AG04449 (cell line): Measurements from ENCODE around the gene ORM1.

Experiments
- CTCF ChIA-PET: fragments of 350-600 bp; formaldehyde crosslinking; extraction: SDS; loops from one replicate; lab custom pipeline; 2021; ENCODE audit warnings: antibody characterized with exemption; lab: Yijun Ruan, JAX
- POLR2A ChIA-PET: fragments of 400-600, 350-600 bp; formaldehyde crosslinking; extraction: SDS; loops from one replicate; lab custom pipeline; 2020; ENCODE audit warnings: antibody characterized with exemption, inconsistent platforms; lab: Yijun Ruan, JAX
- DNase-seq: peaks from one replicate; pipeline ENCODE4 v3.0.0-alpha.2; 2010; ENCODE audit warnings: low read depth, low spot score
- H3K4me3 ChIP-seq: 2 replicates; pipeline ENCODE4 v1.5.1; 2011; ENCODE audit warnings: low read depth, mild to moderate bottlenecking, control low read depth, low read length
- CTCF ChIP-seq: IDR thresholded peaks from one replicate; pipeline ENCODE4 v1.5.1; 2011; ENCODE audit warnings: mild to moderate bottlenecking, moderate library complexity, low read length, control low read depth, inconsistent platforms; ENCODE audit not compliant: insufficient read depth; ENCODE audit errors: missing control alignments

The ORM1 gene

GRCh38 chr9:114302727-114303126, 20.2 kb upstream of the ORM1 start:
- no peak overlapping the region for H3K4me3 ChIP-seq
- CTCF ChIA-PET = no interaction called here
- no peak for DNase-seq
- no peak for TF ChIP-seq CTCF
- POLR2A ChIA-PET = no interaction called here

DNA sequence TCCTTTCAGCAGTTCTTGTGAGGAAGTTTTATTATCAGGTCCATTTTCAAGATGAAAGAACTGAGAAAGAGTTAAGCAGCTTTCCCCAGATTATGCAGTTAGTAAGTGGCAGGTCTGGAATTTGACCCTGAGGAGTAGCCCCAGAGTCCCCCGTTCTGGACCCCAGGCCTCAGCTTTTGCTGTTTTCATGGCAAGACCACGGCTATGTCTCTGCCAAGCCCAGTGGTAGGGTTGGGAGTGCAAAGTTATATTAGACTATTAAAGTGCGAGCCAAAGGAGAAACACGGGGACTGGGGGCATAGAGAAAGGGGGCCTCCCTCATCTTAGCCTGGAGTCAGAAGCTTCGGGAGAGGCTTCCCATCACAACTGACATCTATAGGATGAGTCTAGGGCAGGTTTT, 19.3 kb upstream of the ORM1 start:
- POLR2A ChIA-PET = no interaction called here
- no peak overlapping the region for H3K4me3 ChIP-seq
- CTCF ChIA-PET = interaction anchor here (1.3 to 2.2 kb wide), 3 partner anchors 148 to 159 kb away, joined by 3 to 10 read pairs (median 3); partner anchors contain the start of gene COL27A1
- TF ChIP-seq CTCF = no peak
- DNase-seq = no peak

GRCh38 chr9:114303977-114304376, 18.9 kb upstream of the ORM1 start:
- POLR2A ChIA-PET = no interaction called here

DNA sequence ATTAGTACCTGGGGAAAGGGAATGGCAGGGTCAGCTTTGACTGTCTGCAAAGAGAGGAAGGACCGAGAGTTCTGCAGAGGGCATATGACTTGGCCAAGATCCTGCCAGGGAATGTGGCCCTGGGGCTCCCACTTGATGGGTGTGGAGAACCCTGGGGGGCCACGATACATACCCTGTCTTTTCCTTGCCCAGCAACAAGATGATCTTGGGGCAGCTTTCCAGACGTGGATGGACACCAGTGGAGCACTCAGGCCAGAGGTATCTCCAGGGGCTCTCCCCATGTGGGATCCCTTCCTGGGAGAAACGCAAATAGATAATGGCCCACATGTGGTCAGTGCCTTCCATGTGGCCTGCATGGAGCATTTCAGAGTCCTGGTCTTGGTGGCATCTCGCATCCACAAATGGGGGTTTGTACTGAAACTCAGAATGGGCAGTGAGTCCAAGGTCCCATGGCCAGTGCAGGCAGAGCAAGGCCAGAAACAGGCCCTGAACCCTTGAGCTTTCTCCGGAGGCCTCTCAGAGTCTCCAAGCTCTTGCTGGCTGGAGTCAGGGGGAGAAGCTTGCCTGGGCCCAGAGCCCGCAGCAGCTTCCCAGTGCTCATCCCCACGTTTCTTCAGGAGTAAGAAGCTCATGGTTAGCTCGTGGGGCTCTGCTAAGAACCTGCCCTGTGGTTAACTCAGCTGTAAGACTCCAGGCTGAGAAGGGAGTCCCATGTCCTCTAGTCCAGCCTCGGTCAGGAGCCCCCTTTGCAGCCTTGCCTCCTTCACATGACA, 18.3 kb upstream of the ORM1 start:
- no peak for DNase-seq
- no peak for TF ChIP-seq CTCF
- ChIA-PET POLR2A (no interaction called here), CTCF (interaction anchor here (0.9 to 2.2 kb wide), 6 partner anchors 50 to 182 kb away, joined by 3 to 10 read pairs (median 3); partner anchors contain the start of gene COL27A1)
- no peak overlapping the region for H3K4me3 ChIP-seq

More at GRCh38 chr9:114303977-114304376, 18.9 kb upstream of the ORM1 start:
- no peak for DNase-seq
- no peak for TF ChIP-seq CTCF
- no peak overlapping the region for H3K4me3 ChIP-seq
- CTCF ChIA-PET = interaction anchor here (0.9 to 2.2 kb wide), 6 partner anchors 50 to 181 kb away, joined by 3 to 10 read pairs (median 3); partner anchors contain the start of gene COL27A1

DNA sequence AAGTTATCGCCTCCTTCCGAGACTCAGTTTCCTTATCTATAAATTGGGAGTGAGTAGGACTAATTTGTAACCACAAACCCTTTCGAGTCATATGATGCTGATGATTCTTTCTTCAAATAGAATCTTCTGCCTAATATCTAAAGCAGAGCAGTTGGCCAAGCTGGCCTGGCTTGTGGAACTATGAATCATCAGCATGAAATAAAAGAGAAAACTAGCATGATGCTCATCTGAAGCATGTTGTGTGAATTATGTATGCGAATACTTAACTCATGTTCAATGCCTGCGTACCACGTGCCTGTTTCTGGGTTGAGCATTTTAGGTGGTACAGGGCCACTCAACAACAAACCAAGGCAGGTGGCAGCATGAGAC, 15.0 kb upstream of the ORM1 start:
- POLR2A ChIA-PET = no interaction called here
- CTCF ChIA-PET = interaction anchor here (1.1 to 2.3 kb wide), 4 partner anchors 146 to 248 kb away, joined by 3 to 8 read pairs (median 5); partner anchors contain the start of gene COL27A1
- no peak for DNase-seq
- no peak overlapping the region for H3K4me3 ChIP-seq
- no peak for TF ChIP-seq CTCF

DNA sequence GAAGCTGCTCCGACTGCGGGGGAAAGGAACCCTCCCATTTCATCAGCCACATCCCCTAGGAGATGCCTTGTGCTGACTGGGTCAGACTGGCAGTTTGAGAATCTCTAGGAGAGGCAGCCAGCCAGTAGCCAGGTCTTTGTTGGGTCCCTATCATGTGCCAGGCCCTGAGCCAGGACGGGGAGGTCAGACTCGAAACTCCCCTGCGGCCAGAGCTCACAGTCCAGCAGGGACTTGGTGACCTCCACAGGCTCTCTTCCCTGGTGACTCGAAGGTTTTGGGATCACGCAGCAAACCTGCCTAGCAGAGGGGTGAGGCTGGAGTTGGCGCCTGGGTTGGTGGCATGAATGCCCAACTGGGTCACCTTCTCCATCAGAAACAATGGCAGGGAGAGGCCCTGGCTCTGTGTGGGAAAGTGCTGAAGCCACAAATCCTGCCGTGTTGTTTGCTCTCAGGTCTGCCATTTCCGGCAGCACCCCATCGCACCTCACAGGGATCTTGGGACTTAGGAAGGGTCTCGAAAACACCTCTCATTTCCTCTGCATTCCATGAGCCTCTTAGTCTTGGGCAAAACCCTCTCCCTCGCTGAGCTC, 14.4 kb upstream of the ORM1 start:
- H3K4me3 ChIP-seq = no peak overlapping the region
- ChIA-PET CTCF (interaction anchor here (1.1 to 2.3 kb wide), 5 partner anchors 147 to 627 kb away, joined by 3 to 8 read pairs (median 4); partner anchors contain the start of gene COL27A1), POLR2A (no interaction called here)
- no peak for DNase-seq
- no peak for TF ChIP-seq CTCF
